Stimulated activated CD8-positive, alpha-beta memory T cell treated with anti-CD3 and anti-CD28 coated beads, Interleukin-7, amount 100 ng/mL, for 48 hours (primary cell): ENCODE data around the gene ARGLU1.

Experiments used
- DNase-seq, 2 donors: peaks; one replicate each; pipeline ENCODE4 v3.0.0-alpha.2; 2020; ENCODE audit warnings: low read depth in 1 of 2; ENCODE audit errors: extremely low read depth in 1 of 2

Gene ARGLU1

GRCh38 chr13:106527445-106527801, 40.5 kb downstream of the ARGLU1 start:
- DNase-seq = no peak

GRCh38 chr13:106526738-106527444, 41.0 kb downstream of the ARGLU1 start:
- DNase-seq = no peak

GRCh38 chr13:106525865-106526264, 42.1 kb downstream of the ARGLU1 start:
- no peak for DNase-seq

- no peak for DNase-seq
These were observed 43.8 kb downstream of the ARGLU1 start for GRCh38 chr13:106524108-106524507.

GRCh38 chr13:106523576-106523975, 44.4 kb downstream of the ARGLU1 start:
- DNase-seq = no peak

- DNase-seq = no peak
These were observed 44.9 kb downstream of the ARGLU1 start for GRCh38 chr13:106522898-106523525.

- DNase-seq = no peak
These were observed 45.7 kb downstream of the ARGLU1 start for GRCh38 chr13:106522112-106522705.

- no peak for DNase-seq
These were observed 46.7 kb downstream of the ARGLU1 start for GRCh38 chr13:106521095-106521799.

GRCh38 chr13:106520251-106521054, 47.5 kb downstream of the ARGLU1 start:
- no peak for DNase-seq

GRCh38 chr13:106518512-106518911, 49.4 kb downstream of the ARGLU1 start:
- DNase-seq = no peak

- DNase-seq = no peak
These were observed 50.7 kb downstream of the ARGLU1 start for GRCh38 chr13:106517109-106517847.

- DNase-seq = no peak
These were observed 52.2 kb downstream of the ARGLU1 start for GRCh38 chr13:106515635-106516254.

- DNase-seq = no peak
These were observed 52.9 kb downstream of the ARGLU1 start for GRCh38 chr13:106514928-106515634.

- DNase-seq = no peak
These were observed 54.6 kb downstream of the ARGLU1 start for GRCh38 chr13:106513025-106513983.

- no peak for DNase-seq
These were observed 60.2 kb downstream of the ARGLU1 start for GRCh38 chr13:106507560-106508274.

- DNase-seq = no peak
These were observed 61.7 kb downstream of the ARGLU1 start for GRCh38 chr13:106506286-106506685.

- no peak for DNase-seq
These were observed 62.2 kb downstream of the ARGLU1 start for GRCh38 chr13:106505732-106506131.
